Activated CD4-positive, alpha-beta T cell treated with anti-CD3 and anti-CD28 coated beads for 4 hours (primary cell): ENCODE measurements around the gene KRT13.
A peak's percentile ranks its signal among the peaks of the same experiment; 100 is the strongest.
"Not testable (repeated sequence)": the region's sequence is repeated elsewhere in the genome, so short reads cannot be mapped to it uniquely, and the experiment has no call there.

Source experiments
- DNase-seq, 2 donors: peaks; one replicate each; pipeline ENCODE4 v3.0.0-alpha.2; 2020

KRT13 gene

DNA sequence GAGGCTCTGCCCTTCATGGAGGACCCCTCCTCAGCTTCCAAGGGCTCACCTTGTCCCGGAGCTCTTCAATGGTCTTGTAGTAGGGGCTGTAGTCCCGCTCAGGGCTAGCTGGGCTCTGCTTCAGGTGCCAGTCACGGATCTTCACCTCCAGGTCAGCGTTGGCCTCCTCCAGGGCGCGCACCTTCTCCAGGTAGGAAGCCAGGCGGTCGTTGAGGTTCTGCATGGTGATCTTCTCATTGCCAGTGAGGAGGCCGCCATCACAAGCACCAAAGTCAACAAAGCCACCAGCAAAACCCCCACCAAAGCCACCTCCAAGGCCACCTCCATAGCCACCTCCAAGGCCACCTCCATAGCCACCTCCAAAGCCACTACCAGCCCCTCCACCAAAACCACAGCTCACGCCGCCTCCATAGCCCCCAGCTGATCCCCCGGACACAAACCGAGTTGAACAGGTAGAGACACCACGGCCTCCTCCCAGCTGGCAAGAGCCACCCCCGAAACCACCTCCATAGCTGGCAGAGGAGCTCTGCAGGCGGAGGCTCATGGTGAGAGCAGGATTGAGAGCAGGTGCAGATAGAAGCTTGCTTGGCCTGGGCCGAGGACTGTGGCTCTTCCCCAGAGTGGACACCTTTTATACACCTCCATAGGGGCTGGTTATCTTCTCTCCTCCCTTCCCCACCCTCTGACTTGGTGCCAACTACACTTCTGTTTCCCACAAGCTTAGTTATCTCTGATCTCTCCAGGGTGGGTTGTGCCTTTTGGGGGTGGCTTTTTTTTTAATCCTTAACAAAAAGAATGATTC, at the start of gene KRT13:
Gene KRT13 (minus strand): TSS at position 606 of the 802 bp plus-strand sequence. CDS start 62 bp downstream, at position 544.
- no peak for DNase-seq

DNA sequence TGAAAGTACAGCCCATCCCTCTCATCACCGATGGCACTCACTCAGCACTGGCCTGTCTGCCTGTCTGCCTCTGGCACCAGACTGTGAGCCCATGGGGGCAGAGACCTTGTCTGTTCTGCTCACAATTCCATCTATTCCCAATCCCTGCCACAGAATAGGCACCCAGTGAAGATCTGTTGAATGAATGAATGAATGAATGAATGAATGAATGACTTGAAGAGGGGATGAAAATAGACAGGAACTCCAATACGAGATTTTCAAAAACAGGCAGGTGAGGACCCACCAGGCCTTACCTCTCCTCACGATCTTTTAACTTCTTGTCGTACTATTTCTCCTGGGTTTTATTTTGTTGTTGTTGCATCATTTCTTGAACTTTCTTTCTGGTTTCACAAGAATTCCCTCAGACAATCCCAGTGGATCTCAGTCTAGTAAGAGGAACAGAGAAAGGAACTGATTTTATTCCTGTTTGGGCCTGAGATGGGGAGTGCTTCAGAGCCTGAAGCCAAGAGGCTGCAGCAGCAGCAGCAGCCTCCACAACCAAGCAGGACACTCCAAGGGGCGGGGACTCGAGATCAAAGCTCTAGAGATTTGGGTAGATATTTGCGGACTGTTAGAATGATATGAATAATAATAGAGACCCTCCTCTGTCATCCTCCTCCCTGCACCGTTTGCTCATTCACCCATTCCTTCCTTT, 48.7 kb upstream of the KRT13 start:
- no peak for DNase-seq

DNA sequence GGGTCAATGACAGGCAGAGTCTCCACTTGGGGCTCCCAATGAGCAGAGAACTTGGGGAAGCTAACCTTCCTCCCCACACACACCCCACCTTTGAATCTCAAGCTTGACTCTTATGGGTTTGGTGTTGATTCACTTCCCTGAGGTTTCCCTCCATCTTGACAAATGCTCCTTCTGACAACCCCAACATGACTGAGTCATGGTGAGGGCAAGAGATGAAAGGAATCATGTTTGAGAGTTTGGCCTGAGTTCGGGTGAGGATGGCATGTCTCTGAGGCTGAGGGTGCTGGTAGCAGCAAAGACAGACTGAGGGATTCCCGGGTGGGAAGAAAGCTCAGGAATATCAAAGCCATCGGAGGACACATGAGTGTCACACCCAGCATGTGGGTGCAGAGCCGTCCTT, 47.8 kb upstream of the KRT13 start:
- no peak for DNase-seq

DNA sequence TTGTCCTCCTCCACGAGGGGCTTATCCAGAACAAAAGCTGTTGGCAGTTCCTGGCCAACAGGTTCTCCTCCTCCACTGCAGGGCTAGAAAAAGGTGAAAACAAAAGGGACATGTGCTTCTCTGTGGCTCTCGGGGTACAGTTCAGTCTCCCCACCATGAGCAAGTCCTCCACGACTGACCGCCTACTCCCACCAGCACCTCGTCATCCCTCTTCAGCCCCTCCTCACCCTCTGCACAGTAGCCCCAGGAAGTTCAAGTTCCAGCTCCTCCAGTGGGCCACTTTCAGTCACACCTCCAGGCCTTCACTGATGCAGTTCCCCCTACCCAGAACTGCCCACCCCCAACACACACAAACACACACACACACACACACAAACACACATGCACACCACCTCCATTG, 47.0 kb upstream of the KRT13 start:
- DNase-seq, result no peak

DNA sequence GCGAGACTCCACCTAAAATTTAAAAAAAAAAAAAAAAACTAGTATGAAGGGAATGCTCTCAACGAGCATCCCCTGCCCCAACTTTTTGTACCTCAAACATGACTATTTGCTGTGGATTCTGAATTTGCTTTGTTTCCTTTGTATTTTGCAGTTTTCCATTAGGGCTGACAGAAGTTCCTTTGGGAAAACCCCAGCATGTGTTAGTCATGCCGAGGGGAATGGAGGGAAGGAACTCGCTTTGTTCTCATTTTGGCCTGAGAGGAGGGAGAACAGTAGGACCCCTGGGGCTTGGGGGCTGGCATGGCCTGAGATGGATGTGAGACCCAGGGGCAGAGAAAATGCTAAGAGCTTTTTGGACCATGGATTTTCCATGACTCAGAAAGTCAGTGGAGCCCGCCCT, 46.0 kb upstream of the KRT13 start:
- DNase-seq, result no peak

DNA sequence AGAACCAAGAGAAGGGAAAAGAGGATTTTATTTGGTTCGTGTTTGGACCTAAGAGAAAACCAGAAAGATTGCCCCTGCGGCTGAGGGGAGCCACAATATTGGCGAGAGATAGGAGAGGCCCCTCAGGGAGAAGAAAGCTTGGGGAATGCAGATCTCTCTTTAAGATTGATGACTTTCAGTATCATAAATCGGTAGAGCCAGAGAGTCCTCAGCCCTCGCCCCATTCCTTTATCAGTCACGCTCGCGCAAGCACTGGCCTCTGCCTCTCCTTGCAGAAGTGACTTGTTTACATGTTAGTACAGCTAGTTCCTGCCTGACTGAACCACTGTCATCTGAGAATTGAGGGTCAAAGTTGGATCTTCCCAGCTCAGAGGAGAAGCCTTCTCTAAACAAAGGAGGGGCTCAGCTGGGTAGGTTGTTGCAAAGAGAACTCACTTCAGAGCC, 44.2 kb upstream of the KRT13 start:
- DNase-seq, result no peak

DNA sequence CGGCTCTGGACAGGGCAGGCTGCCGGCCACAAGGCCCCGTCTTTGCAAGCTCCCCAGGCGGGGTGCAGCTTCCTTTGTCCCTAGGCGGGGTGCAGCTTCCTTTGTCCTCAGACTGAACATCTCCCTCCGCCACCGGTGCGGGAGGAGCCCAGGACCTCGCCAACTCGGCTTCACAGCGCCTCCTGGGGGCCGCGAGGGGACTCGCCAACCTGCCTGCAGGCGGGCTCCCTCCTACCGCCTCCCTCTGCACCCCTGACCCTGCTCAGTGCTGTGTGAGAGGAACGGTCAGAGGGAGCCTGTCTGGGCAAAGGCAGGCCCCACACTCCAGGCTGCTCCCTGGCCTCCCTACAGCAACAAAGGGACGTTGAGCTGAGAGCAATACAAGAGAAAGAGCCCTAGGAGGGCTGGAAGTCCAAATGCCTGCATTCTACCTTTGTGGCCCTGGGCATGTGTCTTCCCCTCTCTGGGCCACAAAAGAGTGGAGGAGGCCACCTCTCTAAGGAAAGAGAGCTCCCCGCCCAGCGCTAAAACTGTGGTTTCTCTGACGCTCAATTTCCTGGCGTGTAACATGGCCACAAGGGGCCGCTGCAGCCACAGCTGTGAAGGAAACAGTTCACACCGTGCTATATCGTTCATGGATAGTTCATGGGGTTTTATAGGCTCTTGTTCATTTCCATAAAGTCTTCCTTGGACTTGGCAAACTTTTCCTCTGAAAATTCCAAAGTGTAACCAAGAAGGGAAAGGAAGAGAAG, 43.6 kb upstream of the KRT13 start:
- peak; percentile 80 to 82 for DNase-seq

DNA sequence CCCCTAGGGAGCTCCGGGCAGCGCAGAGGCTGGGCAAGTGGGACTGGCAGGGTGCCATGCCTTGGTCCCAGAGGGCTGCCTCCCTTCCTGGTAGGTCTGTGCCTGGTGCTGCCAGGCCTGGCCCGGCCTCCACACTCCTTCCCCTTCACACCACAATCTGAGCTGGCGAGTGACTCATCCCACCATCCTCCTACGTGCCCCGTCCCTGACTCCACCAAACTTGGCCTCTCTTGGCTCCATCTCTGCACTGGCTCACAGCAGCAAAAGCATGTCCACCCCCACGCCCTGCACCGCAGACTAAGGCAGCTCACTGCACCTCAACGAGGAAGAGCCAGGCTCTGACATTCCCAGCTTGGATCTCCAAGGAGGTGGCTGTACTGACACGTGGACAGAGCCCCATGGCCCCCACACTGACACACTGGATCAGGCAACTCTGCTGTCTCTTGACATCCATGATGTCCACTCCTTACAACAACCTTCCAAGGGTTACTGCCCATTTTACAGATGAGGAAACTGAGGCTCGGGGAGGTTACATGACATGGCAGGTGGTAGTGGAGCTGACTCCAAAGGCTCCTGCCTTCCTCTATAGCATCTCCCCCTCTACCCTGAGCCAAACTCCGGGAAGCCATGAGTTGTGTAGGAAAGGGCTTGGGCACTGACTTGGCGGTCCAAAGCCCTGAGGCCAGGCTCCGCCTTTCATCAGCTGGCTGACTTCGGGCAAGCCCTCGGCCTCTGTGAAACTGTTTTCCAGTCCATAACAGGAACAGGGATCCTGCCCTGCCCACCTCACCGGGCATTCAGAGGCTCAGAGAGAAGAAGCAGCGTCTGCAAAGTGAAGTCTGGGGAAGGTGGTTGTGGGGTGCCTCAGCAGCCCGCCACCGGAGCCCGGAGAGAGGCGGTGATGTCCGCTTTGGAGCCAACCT, 42.8 kb upstream of the KRT13 start:
- DNase-seq, result peak; percentile 48 to 69

DNA sequence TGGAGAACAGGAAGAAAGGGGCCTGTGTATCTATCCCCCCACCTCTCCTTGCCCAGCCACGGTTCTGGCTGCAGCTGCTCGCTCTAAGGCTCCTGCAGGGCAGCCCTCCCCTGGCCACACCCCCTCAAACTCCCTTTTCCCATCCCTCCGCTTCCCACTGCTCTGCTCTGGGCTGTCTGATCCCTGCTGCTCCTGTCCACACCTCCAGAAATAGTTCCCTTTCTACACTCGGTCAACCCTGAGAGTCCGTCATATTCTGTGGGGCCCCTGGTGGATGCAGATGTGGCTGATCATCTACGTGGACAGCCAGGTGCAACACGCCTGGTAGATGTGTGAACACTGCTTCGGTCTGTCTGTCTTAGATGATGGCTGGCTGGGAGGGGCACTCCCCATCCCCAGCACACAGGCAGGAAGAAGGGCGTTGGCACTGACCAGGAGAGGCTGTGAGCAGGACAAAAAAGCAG, 42.0 kb upstream of the KRT13 start:
- no peak for DNase-seq

DNA sequence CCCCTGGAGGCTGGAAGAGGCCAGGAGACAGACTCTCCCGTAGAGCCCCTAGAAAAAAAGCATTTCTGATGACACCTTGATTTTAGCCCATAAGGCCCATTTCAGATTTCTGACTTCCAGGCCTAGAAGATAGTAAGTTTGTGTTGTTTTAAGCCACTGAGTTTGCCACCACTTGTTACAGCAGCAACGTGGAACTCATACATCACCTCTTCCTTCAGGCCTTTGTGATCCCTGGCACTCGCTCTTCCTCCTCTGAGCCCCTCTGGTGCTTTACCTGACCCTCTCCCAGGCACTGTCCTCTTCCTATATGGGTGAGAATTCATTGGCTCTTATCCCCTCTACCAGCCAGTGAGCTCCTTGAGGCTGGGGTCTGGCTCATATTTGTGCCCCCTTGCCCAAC, 41.4 kb upstream of the KRT13 start:
- no peak for DNase-seq

DNA sequence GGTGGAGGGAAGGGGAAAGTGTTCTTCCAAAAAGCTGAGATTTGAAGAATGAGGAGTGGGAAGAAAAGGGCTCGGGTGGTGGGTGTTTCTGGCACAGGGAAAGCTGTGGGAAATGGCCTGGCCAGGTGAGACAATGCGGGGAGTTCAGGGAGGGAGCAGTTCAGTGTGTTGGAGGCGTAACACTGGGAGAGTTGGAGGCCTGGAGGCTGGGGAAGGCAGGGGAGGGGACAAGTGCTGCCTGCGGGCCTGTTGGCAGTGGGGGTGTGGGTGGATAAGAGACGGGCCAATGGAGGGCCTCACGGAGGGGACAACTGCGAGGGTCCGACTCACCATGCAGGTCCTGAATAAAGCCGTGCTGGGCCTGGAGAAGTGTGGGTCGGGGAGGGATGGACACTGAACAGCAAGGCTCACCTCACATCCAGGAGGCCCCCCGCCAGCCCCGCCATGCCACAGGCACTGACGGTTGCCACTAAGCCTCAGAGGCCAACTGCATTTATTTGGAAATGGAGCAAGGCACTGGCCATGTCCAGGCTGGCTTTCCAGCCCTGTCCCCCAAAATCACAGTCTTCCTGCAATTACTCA, 40.5 kb upstream of the KRT13 start:
- DNase-seq, result no peak

DNA sequence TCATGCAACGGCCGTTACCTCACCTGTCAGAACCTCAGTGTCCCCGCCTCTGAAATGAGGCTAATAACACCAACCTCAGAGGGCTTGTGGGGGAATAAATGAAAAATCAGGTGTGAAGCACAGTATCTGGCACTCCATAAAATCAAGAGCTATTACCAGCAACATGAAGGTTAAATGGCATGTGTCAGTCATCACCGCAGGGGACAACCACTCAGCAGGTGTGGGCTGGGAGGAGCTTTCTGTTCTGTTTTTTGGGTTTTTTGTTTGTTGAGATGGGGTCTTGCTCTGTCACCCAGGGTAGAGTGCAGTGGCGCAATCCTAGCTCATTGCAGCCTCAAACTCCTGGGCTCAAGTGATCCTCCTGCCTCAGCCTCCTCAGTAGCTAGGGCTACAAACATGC, 39.5 kb upstream of the KRT13 start:
- no peak for DNase-seq

DNA sequence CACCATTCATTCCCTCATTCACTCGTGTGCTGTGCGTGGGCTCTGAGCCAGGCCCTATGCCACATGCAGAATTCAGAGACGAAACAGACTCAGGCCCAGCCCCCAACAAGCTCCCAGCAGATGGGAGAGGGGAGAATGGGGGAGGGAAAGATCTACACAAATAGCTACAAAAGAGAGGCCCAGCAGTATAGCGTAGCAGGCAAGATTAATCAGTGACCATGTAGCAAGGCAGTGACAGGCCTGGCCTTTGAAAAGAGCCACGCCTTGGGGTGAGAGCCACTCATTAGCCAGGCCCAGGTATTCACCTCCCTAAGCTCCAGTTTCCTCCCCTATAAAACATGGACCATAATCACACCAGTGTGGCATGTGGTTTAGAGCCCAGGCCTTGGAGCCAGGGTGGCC, 39.1 kb upstream of the KRT13 start:
- DNase-seq, result no peak

DNA sequence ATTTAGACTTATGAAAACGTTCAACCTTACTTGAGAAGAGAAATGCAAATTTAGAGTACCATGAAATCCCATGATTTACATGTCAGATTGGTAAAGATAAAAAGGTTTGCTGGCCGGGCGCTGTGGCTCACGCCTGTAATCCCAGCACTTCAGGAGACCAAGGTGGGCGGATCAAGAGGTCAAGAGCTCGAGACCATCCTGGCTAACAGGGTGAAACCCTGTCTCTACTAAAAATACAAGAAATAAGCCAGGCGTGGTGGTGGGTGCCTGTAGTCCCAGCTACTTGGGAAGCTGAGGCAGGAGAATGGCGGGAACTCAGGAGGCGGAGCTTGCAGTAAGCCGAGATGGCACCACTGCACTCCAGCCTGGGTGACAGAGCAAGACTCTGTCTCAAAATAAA, 37.4 kb upstream of the KRT13 start:
- not testable (repeated sequence) for DNase-seq

DNA sequence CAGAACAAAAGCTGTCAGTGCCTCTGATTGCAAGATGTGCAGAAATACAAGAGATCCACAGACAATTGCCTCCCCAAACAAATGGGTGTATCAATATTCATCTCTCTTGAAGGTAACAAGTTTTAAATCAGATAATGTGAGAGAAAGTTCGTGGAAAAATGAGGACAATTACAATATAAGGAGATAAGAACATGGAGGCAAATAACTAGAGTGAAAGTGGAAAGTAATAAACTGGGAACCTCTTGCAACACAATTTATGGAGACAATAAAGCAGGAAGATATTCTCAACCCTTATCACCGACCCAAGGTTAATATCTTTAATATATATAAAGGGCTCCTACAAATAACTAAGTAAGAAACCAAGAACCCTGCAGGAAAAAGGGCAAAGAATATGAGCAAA, 36.9 kb upstream of the KRT13 start:
- no peak for DNase-seq

DNA sequence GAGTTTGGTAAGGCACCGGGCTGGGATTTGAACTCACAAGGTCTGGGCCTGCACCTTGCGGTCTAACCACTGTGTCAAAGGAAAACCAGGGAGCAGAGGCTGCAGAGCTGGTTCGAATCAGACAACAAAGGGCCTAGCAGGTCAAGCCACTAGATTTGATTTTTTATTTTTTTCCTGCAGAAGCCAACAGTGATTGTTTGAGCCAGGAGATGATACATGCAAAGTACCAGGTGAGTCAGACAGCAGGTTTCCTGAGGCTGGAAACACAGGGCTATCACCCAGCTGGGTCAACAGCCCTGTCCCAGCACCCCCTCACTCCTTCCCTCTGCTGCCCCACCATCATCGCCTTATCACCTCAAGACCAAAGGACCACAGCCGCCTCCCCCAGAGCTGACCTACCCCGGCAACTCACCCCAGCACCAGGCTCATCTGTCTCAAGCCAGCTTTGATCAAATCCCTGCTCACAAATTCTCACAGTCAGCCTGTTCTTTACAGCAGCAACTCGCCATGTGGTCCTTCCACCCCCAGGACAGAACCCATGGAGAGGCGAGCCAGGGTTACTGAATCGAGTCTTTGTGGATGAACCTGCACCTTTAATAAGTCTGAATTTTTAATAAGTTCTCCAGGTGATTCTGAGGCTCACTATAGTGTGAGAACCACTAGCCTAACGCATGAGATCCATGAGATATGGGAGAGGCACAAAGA, 35.7 kb upstream of the KRT13 start:
- DNase-seq, result no peak

DNA sequence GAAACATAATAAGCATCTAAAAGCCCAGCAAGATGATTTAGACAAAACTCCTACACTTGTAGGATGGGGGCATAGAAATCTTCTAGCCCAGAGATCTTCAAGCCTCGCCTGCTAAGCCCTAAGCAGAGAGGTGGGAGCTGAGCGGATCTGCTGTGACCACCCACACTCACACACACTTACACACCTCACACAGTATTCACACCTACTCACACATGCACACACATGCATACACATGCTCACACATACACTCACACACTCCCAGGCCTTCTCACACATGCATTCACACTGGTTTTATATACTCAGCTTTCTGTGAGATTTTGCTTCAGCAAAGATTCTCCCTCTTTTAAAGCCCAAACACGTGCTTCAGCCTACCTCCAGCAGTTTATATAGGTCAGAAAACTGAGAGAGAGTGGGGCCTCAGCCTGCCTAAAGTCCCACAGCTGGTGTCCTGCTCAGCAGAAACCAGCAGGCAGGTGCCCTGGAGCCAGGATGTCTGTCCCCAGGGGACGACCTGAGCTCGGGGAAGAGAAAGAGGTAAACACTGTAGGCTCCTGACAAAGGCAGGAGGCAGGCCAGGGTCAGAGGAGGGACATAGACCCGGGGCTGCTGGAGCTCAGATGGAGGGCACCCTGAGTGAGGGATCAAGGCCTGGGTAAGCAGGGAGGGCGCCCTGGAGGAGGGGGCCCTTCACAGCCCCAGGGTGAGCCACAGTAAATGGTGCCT, 34.7 kb upstream of the KRT13 start:
- DNase-seq, result no peak

DNA sequence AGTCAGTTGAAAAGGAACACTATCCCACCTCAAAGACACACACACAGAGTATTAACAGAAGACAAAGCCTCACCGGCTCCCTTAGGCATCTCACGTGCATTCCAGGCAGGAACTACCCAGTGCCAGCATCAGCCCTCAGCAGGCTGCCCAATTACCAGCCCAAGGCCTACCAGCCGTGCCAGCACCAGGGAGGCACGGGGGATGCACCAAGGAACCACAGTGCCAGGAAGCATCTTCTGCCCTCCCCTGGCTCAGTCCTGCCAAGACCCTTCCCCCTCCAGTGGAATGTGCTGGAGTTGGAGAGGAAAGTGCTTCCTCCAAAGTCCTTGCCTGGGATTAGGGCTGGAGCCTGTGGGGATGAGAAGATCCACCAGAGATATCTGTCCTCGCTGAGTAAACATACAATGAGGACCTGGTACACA, 33.7 kb upstream of the KRT13 start:
- DNase-seq, result no peak

DNA sequence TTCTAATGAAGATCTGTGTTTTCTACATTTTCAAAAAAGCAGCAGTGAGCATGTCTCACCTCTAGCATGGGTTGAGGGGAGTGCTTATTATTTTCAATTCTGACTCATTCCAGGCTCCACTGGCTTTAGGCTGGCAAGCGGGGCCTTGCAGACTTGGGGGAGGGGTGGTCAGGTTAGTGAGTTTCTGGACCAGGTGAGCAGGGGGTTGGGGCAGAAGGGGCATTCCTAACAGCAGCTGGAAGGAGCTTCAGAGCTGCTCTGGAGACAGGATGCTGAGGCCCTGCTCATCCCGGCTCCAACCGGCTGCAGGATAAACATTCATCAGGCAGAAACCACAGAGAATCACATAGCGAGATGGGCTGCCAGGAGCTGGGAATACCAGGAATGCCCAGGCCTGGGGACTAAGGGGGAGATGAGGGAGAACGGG, 33.2 kb upstream of the KRT13 start:
- no peak for DNase-seq

DNA sequence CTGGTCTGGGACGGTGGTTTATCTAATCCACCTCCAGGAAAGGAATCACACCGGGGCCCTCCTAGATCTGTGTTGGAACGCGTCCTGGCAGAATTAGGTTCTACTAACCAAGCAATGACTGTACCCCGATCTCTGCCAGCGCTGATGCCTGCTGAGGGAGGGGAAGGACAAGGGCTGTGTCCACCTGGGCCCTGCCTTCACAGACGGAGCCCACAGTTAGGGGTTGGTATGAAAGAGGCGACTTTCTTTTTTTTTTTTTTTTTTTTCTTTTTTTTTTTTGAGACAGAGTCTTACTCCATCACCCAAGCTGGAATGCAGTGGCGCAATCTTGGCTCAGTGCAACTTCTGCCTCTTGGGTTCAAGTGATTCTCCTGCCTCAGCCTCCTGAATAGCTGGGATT, 32.6 kb upstream of the KRT13 start:
- no peak for DNase-seq

DNA sequence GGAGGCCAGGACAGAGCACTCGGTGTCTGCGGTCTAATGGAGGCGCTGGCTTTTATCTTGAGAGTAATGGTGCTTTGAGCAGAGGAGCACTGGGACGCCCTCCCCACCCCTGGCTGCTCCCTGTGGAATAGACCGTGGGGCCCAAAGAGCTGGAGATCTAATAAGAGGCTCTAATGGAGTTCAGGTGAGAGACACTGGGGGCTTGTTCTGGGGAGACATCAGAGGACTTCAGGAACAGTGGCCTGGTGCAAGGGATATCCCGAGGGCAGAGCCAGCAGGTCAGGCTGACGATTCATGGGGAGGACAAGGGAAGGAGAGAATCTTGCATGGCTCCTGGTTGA, 32.2 kb upstream of the KRT13 start:
- no peak for DNase-seq
